HG02642 (cell line): ENCODE data around the gene ADCY2.

Experiments used
- ATAC-seq: cut with Tn5 transposase; IDR thresholded peaks from one replicate; pipeline ENCODE4 v1.9.1; 2021; ENCODE audit warnings: mild to moderate bottlenecking; ENCODE audit not compliant: unreplicated experiment, poor library complexity

The ADCY2 gene

DNA sequence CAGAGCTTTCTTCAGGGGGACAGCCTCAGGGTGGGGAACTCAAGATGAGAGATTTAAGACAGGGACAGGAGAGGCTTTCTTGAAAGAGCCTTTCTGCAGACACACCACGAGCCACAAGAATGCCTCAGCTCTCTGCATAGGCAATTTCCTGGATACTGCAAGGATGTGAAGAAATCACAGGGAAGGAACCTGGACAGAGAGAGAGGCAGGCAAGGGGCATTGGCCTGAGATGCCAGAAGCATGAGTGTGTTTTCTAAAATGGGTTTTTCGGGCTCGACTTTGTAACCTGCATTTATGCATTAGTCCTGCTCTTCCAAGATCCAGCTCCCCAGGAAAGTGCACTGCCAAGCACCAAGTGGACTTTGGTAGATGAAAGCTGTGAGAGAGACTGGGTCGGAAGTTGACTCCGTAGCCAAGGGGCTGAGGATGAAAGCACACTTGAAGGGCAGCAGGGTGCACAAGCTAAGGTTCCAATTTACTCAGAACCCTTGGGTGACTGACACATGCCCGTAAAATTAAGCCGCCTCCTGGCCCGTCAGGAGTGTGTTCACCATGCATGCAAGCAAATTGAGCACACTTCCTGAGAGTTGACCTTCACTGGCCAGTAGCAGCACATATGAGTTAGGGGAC lies 364.1 kb downstream of the ADCY2 start:
- ATAC-seq: no peak

DNA sequence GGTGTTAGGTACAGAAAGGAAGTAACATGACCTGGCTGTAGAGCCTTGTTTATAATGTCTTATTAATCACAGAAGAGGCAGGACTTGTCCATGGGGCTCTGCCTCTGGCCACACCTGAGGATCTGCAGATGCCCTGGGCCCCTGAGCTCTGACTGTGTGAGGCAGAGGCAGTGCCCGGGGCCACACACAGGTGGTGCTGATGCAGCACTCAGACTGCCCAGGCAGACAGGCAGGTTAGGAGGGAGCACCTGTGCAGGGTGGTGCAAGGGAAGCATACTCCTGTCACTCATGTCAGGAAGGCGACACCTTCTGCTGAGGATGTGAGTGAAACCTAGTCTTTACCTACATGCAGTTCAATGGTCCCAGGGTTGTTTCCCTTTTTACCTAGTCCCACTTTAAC lies 366.3 kb downstream of the ADCY2 start:
- ATAC-seq: no peak

DNA sequence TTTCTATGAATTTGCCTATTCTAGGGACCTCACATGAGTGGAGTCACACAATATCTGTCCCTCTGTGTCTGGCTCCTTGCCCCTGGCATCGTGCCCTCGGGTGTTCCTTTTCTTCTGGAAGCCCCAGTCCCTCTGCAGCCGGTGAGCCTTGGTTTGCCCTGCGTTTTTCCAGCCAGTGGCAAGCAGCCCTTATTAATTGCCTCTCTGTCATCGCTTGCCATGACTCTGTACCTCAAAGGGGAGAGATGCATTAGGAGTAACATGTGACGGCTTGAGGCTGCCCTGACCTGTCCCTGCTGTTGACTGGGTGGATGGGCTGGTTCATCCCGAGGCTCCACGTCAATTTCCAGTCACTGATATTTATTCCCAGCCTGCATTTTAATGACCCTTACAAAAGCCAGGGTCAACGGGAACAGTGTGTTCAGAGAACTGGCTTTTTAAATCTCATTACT lies 367.7 kb downstream of the ADCY2 start:
- ATAC-seq: no peak

DNA sequence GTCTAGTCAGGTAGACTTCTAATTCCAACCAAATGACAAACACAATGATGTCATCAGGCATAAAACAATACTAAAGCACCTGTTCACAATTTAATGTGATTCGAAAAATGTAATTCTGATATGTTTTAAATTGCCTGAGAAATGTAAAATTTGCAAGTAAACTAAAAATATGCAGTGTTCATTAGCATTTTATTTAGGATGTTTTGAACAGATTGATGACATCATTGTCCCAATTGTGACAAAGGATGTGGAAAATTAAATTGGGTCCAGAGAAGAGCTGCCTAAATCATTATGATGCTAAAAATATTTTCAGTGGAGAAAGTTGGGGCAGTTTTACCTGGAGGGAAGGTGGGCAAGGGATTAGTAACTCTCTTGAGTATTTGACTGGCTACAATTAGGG lies 368.5 kb downstream of the ADCY2 start:
- ATAC-seq: no peak

DNA sequence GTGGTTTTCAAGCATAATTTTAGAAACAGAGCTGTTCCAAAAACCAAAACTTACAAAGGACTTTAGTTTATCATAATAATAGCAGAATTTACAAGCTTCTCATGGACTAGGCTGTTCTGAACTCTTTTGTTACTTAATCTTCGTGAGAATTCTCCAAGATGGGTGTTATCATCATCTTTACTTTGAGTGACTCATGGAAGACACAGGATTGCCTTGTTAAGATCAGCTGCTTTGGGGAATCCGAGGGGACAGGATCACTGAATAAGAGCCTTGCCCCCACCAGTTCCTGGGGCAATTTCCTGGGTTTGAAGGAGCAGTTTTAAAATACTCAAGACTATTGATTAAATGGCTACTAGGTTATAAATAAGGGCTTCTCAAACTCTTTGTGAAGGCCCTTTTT lies 374.5 kb downstream of the ADCY2 start:
- ATAC-seq: no peak

DNA sequence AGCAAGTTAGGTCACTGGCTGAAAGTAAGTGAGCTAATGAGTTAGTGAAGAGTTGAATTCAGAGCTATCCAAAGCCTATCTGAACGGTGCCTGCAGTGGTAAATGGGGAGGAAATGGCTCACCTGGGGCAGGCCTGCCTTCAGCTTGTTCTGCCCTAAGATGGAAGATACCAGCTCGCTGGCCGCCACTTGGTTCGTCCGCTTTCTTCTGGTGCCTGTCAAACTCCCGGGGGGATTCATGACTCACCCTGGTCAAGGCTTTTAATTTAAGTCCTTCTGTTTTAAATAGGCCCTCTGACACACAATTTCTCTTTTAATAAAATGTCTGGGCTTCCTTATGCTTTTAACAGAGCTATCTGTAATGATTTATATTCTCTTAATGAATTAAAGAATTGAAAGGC lies 376.2 kb downstream of the ADCY2 start:
- ATAC-seq: no peak

DNA sequence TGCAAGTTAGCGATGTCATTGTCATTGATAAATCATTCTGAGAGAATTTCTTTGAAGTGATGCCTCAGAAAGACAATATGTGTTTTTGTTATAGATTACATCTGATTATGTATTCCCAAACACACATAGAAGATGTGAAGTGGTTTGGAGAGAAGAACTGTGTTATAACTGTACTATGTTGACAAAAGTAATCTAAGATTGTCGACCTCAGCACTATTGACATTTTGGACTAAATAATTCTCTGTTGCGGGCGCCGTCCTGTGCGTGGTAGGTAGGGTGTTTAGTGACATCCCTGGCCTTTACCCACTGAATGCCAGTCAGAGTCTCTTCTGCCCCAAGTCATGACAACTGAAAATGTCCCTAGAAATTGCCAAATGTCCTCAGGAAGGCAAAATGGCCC lies 377.2 kb downstream of the ADCY2 start:
- ATAC-seq: no peak

DNA sequence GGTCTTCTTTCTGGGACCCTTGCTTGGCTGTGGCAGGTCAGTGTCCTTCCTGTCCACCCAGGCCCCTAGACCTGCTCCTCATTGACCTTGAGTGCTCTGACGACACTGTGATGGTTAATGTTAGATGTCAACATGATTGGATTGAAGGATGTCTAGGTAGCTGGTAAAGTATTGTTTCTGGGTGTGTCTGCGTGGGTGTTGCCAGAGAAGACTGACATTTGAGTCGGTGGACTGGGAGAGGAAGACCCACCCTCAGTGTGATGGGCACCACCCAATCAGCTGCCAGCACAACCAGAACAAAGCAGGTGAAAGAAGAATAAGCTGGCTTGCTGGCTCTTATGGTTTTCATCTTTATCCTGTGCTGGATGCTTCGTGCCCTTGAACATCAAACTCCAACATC lies 380.5 kb downstream of the ADCY2 start:
- no peak for ATAC-seq

DNA sequence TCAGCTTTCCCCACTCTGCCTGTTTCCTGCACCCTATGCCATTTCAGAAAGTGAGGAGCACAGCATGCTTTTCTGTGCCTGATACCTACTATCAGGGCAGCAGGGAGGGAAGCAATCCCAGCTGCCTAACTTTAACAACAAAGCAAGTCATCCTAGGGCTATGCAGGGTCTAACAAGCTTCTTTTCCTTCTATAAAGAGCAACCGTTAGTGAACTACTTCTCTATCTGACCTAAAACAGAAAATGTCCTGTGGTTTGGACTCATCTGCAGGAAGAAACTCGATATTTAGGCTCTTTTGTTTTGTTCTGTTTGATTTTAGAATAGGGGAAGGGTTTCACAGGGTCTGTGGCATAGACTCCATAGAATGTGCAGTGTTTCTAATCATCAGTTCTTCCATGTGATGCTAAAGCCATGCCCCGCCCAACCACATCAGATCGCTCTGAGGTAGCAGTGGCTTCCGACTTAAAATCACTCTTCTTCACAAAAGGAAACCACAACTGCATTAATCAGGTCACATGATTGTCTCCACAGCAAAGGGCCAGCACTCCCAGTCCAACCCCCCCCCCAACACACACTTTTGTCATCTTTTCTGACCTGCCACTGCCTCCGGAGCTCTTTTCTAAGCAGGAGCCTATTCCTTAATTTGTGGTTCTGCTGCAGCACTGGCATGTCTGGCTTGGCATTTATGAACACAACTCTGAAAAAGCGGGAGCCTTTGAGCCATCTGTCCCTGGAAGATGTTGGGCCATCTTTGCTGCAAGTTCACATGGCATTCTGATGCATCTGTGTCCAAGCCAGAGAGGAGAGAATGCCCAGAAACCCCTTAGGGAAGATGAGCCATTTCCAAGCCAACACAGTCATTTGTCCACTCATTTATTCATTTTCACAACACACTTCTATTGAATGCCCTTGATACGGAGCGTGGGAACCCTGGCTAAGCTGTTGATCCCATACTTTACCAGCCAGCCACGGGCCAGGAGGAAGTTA lies 383.4 kb downstream of the ADCY2 start:
- ATAC-seq: peak; percentile 61

DNA sequence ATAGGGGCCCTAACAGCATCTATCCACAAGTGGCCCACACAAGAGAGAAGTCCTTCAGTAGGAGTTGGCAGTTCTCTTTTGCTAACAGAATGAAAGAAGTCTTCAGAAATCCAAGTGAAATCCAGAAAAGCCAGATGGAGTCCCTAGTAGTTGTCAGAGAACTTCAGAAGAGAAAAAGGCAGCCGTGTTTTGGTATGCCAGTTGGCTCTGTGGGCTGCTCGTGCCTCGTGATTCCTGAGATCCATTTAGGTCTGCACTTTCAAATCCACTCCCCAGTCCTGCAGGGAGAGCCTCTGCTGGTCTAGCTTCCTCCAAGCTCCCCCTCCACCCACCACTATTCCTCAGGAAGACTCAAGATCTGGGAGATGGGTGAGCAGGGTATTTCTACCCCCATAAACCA lies 386.0 kb downstream of the ADCY2 start:
- no peak for ATAC-seq

DNA sequence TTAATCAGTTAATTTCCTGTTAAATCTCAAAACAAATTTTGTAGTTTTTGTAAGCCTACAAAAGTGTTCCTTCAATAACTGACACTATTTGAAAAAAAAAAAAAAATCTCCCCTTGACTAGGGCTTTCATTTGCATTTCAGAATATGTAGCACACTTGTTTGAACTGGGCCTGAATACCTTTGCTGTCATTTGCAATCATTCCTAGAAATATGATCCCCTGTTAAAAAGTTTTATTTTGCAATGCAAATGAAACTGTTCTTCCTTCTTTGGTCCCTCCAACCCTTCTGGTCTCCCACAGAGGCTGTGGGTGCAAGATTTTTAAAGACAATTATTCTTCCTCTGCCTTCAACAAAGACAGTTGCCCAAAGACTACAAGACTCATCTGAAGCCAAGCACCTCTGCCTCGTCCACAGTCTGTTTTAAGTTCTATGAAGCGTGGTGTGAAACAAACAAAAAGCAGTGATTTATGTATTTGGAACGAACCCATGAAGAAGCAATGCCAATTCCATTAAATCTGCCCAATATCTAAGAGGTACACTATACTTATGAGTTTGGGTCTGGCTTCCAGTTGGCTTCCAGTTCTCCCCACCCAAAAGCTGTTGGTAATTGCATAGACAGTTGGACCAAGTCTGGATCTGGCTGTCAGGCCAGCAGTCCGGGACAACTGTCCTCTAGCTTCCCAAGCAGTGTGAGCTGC lies 388.9 kb downstream of the ADCY2 start:
- ATAC-seq: no peak

DNA sequence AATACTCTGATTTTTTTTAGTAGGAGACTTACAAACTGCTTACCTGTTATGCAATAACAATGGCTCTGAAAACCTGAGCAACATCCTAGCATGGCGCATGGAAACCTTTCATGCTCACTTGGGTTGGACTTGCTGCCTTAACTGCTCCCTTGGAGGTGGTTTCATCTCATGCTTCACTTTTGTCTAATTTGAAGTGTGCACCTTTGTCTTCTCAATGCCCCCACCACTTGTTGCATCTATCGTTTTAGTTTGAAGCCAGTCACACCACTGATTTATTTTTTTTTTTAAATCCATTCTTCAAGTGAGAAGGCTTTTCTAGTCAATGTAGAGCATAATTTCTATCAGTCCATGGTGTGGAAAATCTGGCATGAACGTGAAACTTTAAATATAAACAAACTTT lies 391.8 kb downstream of the ADCY2 start:
- no peak for ATAC-seq

DNA sequence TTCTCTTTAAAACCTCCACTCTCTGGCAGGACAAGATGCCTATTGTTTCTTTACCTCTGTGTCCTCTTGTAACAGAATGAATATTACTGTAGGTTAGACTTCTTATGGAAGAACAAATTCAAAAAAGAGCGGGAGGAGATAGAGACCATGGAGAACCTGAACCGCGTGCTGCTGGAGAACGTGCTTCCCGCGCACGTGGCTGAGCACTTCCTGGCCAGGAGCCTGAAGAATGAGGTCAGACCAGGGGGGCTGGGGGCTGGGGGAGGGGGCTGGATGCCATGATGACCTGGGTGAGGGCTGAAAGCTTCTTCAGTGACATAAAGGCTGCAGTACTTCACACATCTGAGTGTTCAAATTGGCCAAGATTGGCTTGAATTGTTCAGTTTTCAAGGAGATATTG lies 393.6 kb downstream of the ADCY2 start:
- ATAC-seq: no peak

DNA sequence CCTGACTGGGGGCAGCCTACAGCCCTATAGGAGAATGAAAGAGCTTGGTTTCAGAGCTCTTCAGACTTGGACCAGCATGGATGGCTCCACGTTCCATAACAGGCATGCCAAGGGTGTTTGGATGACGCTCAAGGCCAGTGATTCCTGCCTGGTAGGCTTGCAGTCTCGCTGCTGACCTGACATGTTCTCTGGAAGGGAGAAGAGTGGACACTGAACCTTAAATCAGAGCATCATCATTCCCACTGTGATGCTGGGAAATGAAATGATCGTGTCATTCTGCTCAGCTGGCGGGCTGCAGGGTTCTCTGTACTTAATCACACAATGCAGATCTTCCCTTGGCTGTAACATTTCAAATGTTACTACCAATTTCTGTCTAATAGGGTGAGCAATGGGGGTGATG lies 398.0 kb downstream of the ADCY2 start:
- ATAC-seq: peak; percentile 24

DNA sequence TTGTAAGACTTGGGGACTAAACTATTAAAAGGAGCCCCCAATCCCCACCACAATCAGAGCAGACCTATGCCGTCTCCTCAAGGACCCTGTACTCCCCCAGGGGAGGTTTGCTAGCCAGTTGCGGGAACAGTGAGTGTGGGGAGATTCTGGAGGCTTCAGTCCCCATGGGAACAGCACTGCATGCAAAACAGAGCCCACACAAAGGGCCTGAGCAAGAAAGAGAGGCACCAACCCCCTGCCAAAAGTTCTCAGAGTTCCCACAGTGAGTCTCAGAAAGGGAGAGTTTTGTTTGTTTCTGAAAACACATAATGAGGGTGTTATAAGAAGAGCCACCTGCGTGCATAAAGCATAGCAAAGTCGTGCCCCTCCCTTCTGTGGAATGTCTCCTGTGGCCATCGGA lies 398.4 kb downstream of the ADCY2 start:
- ATAC-seq: peak; percentile 90

DNA sequence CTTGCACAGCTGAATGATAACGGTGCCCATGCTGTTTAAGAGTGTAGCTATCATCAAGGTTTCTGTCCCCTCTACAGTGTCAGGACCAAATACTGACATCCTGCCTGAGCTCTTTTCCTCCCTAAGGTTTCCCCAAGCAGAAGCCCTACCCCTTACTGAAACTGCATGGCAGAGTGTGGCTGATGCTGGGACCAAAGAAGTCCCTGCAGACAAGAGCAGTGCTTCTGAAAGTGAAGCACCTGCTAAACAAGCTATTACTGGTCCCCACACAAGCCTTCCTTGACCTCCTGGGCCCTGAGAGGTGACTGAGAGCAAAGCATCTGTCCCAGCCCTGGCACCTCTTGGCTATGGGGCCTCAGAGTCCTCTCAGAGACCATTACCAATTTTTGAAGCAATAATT lies 398.9 kb downstream of the ADCY2 start:
- ATAC-seq: peak; percentile 34

DNA sequence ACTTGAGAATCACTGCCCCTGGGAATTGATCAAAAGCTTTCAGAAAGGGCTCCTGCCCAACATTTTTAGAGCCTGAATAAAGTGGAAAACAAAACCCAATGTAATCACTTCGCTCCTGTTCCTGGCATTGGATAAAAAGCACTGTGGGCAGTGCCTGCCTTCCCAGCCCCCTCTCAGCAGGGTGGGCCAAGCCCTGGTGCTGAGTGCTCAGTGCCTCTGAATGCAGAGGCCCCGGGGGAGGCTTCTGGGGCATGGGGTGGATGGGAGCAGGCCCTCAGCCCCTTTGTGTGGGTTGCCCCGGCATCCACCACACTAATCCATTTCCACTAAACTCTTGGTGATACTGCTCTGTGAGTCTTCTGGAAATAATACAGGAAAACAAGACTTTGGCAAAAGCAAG lies 399.4 kb downstream of the ADCY2 start:
- ATAC-seq: no peak

DNA sequence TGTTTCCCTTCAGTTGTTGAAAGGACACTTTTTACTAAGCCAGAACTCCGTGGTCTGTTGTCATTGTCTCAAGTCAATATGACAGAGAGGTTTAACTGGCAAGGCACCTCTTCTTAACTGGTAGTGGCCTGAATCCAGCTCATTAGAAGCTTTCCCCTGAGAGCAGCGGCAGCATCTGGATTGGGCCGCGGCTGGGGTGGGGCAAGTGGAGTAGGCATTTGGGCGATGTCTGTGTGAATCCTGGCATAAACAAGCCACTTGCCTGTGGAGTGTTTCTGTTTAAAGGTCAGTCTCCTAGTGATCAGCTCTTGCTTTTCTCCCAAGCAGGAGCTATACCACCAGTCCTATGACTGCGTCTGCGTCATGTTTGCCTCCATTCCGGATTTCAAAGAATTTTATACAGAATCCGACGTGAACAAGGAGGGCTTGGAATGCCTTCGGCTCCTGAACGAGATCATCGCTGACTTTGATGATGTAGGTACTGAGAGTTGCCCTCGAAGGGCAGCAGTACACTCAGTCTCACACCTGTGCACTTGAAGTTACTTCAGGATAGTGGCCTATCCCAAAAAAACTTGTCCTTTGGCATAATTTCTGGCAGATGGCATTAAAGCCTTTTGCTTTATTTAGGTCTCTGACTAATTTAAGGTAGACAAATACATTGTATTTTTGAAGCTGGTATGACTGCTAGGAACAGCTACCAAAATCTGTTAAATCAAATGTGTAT lies 406.1 kb downstream of the ADCY2 start:
- no peak for ATAC-seq

DNA sequence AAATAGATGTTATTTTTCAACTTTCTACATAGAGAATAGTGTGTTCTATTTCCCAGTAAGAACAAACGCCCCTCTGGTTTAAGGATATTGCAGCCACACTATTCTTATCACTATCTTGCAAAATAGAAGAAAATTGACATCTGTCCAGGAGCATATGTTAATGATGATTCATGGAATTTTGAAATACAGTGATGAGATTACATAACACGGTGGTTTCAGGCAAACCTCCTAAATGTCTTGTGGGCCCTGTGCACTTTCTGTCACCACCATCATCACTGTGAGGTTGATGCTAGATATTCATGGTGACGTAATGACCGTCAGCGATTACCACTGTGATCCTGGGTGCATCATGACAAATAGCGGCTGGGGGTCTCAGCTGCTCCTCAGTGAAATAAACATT lies 406.9 kb downstream of the ADCY2 start:
- no peak for ATAC-seq

DNA sequence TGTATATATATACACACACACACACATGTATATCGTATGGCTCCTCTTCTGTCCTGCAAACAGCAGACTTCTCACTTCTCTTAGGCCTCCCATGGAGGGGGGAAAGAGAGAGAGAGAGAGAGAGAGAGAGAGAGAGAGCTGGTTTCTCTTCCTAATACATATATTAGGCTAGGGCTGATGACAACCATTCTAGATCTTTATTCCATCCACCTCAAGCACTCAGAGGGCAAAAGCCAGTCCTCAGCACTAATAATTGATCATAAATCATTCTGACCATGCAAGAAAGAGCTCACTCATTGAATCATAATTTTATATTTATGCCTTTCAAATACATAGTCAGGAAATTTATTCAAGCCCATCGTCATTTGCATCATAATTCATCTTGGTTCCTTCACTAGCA lies 408.0 kb downstream of the ADCY2 start:
- no peak for ATAC-seq
